GM19397 (cell line): ENCODE data around the gene RAP1GAP.
"Not testable (repeated sequence)": the region's sequence is repeated elsewhere in the genome, so short reads cannot be mapped to it uniquely, and the experiment has no call there.

Experiments
- ATAC-seq: cut with Tn5 transposase; IDR thresholded peaks from one replicate; pipeline ENCODE4 v1.9.1; 2021; ENCODE audit warnings: mild to moderate bottlenecking, moderate library complexity; ENCODE audit not compliant: unreplicated experiment

RAP1GAP gene

DNA sequence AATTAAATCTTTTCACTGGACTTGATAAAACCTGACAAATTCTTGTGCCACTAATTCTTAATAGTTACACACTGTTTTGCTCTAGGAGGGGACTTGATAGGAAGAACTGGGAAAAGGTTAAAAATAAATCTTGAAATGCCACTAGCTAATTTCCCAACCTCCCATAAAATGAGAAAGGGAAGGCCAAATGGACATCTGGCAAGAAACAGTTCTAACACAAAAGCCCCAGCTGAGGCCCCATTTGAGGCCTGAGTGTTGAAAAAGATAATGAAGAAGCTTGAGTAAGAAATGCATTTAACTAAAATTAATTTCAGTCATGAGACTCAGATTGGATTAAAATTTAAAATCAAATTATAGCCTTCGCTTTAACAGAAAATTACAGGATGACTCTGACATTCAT, 11.2 kb upstream of the RAP1GAP start:
- no peak for ATAC-seq

DNA sequence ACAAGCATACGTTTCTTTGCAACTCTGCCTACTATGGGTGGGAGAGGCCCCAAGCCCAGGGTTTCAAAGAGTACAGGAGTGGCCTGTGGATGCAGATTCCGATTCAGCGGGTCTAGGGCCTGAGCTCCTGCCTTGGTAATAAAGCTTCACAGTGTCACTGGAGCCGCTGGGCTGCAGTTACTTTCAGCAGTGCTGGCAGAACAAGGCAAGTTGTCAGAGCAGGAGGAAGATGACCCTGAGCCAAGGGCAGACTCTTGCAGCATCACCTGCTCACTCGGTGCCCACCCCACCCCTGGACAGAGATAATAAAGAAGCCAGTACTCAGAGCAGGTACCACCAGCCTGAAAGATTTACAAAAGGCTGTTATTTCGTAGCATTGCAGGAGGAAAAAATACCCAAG, 8.0 kb upstream of the RAP1GAP start:
- ATAC-seq, result no peak

DNA sequence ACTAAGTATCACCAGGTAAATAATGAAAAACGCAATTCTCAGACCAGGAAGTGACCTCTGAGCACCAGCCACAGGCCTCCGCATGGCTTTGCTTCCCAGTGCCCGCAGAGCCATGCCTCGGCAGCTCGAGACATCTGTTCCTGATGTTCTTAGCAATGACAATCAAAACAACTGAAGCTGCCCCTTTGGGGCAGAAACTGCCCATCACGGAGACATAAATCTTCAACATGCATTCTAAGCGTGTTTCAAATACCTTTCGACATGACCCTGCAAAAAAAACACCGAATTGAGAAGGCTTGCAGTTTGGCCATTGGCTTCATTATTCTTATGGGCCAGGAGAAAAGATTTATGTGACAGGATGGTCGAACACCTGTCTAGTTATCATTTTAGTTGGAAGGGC, 5.8 kb upstream of the RAP1GAP start:
- ATAC-seq, result no peak

DNA sequence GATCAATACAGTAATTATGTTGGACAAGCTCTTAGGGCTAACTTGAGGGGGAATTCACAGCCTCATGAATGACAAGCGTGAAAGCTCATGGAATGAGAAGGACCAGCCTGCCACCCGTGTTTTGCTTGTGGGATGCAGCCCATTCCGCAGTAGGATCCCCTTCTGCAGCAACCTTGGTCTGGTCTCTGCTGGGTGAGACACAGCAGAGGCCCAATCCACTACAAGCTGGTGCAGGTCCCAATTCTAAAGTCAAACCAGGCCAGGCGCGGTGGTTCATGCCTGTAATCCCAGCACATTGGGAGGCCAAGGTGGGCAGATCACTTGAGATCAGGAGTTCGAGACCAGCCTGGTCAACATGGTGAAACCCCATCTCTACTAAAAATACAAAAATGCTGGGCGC, 4.7 kb upstream of the RAP1GAP start:
- ATAC-seq, result not testable (repeated sequence)

DNA sequence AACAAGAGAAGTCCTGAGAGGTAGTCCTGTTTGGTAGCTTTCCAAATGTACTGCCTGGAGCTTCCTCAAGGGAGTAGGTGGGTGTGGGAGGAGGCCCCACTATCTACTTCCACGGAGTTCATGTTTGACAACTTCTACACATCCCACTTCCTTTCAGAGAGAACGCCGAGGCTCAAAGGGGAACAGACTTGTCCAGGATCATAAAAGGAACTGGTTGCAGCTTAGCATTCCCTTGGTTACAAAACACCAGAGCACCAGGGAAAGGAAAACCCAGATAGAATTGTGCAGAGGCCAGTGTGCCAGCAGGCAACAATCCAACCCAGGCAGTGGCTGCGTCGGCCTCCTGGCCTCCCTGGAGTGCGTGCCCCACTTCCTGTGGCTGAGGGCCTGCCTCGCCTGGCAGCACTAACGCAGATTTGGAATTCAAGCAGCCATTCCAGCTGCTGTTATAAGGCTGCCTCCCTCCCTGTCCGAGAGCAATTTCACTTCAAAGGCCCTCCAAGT, 4.2 kb upstream of the RAP1GAP start:
- no peak for ATAC-seq

DNA sequence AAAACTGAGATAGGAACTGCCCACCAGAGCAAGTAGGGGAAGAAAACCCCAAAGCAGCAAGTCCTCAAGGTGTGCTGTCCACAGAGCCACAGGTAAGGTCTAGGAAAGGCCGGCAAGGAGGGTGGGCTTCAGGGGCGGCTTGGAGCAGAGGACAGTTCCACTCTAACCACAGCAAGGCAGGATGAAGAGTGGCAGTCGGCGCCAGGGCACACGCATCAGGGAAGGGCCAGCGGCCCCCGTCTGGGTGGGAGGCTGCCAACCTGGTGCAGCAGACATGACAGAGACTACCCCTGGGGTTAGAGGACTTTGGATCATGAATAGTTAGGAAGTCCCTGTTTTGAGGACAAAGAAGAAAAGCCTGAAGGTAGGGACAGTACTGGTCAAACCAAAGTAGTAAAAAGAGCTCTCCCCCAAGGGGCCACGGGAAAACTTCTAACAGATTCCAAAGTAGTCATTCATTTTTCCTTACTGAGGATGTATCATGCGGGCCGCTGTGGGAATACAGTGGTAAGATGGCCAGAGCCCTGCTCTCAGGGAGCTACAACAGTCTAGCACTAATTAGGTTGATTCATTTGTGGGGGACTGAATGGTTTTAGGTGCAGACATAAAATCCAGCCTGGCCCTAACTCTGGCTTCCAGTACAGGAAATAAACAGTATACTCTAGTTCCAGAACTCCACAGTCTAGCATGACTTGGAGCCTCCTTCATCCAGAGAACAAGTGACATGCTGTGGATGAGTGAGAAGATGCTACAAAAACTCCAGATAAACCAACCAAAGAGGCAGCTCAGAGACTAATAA, 3.5 kb upstream of the RAP1GAP start:
- no peak for ATAC-seq

DNA sequence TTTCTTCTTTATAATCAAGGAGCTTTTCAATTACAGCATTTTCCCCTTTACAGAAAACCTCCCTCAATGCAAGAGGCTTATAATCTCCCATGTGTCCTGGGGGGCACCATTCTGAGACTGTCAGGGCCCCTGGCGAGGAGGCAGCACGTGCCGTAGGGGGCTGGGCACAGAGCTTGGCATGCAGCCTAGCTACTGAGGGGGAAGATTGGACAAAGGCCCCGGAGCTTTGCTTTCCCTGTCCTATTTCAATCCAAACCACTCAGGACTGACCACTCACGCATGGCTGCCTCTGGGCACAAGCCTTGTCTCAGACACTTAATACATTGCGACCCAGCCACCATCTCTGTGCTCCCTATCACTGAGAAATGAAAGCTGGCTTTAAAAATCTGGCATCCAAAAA, 2.8 kb upstream of the RAP1GAP start:
- no peak for ATAC-seq

DNA sequence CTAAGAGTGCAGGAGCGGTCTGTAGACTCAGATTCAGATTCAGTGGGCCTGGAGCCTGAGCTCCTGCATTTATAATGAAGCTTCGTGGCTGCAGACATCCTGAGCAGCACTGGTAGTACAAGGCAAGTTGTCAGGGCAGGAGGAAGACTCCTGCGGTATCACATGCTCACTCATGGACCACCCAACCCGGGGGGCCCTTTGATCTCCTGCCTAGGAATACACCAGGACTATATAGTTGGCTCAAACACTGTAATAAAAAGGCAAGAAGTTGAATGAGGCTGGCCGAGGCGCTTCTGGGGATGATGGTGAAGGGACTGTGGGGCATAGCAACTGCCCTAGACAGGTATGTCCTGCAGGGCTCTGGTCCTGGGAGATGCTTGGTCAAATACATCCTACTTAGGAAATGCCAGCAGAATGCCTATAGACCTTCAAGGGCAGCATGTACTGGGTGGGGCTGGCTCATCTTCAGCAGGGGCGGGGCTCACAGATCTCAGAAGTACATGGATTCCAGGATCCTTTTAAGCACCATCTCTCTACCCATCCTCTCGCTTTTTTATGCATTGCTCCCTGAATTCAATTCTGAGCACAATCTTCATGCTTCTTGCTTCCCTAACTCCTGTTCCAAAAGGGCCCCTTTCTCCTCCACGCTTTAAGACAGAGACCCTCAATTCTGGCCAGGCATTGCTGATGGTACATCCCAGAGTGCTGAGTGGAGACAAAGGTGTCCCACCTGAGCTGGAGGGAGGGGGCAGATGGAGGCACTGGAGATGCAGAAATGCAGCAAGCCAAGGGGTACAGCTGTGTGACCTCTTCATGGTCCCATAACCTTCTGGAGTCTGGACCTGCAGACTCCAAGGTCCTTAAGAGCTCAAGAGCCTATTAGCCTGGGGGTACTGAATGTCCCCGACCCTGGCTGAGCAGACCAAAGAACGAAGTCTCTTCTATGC, 2.1 kb upstream of the RAP1GAP start:
- ATAC-seq, result no peak

DNA sequence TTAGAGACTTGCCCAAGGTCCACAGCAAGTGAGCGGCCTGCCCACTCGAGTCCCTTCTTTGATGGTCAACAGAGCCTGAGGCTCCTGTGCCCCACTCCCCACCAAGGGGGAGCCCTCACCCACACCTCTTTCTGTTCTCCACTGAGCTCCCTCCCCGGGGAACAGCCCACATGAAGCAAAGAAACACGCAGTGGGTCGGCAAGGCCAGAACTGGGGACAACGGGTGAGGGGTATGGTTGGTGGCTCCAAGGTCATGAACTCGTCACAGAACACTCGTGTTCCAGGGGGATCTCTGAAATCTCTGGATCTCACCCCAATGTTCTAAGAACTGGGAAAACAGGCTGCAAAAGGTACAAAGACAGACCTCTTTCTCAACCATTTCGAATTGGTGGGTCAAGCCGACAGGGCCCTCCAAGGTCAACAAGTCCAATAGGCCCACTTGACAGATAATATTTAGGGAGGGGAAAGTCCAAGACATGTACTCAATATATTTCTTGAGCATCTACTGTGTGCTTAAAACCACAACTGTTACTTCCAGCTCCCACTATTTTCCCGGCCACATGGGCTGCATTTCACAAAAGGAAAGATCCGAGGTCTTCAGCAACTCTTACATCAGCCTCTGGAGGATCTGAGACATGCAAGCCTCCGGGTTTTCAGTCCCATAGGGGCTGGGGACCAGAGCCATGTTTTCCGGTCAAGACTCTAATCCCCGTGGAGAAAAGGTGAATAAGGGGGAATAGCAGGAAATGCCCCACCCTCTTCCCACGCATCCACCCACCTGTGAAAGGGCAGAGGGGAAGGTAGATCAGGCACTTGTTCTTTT, 1.1 kb upstream of the RAP1GAP start:
- no peak for ATAC-seq

DNA sequence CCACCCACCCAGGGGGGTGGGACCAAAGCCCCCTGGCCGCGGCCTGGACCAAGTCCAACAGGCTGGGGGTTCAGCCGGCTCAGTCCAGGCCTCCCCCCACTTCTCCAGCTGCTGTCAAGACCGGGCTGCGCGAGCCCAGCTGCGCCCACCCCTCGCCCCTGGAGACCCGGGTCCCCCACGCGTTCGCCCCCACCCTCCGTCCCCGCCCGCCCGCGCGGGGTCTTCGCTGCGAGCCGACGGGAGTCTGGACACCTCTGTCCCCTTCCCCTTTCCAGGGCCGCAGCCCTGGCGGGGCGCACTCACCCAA, 253 bp downstream of the RAP1GAP start:
- no peak for ATAC-seq

DNA sequence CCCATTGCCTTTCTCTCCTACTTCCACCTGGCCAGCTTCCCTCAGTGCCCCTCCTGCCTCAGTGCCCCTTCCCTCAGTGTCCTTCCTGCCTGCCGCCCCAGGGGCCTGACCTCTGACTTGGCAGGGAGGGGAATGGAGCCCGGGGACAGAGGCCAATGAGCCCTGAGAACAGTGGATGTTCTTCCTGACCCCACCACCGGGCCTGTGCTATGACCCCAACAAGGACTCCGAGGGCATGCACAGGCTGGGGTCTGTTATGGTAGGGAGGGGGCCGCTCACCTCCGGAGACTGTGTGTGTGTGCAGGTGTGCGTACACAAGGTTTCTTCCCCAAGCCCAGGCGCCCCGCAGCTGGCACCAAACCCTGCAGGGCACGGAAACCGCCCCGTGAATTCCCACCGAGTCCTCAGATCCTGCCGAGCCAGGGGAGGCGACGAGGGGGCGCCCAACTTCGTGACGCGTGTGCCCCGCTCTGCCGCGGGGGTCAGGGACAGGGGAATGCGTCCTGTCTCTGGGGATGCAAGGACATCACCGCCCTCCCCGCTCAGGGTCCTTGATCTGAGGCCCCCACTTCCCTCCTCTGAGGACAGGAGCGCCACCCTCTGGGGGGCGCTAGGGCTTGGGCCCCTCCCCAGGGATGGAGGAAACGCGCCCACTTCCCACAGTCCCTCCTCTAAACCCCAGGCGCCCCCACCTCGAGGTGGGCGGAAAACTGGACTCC, 766 bp downstream of the RAP1GAP start:
- ATAC-seq, result no peak

DNA sequence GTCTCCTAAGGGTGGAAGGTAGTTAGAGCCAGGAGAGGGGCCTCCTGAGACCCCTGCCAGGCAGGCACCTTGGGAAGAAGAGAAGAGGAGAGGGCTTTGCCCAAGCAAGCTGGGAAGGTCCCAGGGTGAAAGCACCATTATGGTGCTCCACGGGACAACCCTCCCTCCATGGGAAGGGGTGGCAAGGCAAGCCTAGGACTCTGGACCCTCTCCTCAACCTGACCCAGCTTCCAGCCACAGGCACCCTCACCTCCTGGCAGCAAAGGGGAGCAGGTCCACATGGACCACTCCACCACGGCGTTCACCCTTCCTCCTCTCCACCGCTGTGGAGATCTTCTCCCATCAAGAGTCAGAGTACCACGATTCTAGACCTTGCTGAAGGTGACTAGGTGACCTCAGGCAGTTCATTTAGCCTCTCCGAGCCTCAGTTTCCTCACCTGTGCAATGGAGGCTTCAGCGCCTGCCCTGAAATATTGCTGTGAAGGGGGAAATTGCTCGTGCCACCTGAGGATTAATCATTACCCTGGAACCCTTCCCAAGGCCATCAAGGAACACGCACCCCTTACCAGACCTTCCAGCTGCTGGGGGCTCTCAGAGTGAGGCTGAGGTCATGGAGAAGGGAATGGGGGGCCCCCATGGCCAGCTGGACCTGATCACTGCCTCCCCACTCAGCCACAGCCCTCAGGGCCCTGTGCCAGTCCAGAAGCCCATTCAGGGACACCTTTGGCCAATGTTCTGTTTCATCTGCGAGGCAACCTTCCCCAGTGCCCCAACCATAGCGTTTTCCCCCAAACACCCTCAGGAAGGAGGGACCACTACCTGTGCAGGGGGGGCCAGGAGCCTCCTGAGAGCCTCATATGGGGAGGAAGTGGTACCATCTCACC, 1.6 kb downstream of the RAP1GAP start:
- ATAC-seq, result no peak

DNA sequence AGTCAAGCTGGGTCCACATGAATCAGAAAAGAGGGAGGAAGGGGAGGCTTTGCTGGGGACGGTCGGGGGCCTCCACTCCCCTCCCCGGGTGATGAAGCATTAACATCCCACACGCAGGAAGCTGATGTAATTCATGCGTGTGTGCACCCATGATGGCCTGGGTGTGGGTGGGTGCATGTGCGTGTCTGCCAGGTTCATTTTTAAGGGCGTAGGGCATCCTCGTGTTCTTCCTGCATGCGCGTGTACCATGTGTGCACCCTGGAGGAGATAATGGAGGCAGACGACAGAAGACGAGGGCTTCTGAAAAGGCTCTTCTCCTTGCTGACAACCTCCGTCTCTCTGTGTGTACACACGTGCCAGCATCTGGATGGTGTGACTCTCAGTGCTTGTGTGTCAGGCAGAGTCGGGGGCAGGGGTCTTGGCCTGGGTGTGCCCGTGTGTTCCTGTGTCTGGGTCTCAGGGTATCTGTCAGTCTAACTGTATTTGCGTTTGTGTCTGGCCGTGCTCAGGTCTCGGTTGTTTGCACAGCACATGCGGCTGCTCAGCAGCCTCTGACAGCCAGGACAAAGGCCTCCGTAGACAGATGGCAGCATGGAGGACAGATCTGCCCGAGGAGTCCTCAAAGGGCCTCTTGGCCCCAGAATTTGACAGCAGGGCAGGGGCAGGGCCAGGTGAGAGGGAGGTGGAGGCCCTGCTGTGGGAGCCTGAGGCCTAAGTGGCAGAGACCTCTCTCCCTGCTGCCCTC, 2.4 kb downstream of the RAP1GAP start:
- ATAC-seq, result no peak

DNA sequence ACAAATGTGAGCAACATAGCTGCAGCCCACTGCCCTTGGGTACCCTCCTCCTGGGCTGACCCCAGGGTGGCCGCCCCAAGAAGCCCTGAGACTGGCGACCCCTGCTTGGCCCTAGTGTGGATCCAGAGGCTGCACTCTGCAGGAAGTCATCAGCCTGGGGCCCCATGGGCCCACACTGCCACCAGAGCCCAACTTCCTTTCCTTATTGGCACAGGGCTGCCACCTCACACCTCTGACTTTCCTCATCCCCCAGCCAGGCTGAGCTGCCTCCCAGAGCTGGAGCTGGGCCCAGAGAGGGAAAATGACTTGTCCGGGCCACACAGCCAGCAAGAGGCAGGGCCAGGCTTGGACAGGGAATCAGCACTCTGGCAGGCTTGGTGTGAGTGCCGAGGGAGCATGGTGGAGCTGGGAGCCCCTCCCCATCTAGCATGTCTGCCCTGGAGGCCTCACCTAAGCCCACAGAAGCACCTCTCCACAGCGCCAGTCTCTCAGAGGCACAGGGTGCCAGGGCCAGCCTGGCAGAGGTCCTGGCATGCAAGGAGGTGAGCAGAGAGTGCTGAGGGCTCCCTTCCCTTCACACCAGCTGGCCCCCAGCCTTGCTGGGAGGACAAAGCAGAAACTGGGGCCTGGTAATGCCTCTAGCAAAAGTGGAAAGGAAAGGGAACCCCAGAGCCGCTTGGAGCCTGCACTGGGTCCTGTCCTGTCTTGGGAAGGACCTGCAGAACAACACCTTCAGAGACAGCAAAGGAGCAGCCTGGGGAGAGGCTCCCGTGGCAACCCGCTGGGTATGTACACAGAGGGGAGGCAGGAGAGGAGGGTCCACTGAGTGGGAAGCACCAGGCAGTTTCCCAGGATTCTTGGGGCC, 3.2 kb downstream of the RAP1GAP start:
- ATAC-seq, result no peak

DNA sequence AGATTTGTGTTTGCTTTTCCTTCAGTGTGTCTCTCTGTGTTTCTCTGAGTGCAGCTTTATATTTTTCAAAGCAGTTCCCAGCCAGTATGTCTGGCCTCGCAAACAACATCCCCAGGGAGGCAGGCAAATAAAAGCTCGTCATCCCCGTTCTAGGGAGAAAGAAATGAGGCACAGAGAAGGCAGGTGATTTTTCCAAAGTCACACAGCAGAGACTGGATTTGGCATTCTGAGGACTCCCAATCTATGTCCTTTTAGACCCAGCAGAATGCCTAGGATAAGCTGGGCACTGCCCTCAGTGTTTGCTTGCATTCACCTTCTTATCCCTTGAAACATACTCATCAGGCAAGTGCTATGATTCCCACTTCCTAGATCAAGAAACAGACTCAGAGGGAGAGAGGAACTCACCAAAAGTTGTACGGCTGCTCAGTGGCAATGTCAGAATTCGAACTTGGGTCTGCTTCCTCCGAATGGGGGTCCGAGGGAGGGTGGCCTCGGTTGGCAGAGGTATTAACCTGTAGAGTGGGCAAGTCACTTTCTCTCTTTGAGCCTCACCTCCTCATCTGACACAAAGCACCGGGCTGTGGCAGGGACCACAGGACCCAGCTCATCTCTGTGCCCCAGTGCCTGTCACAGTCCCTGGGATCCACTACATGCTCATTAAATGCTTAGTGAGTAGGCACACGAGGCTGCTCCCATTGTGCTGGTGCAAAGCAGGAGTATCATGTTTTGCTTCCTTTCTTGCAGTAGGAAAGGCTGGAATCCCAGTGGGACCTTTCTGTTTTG, 4.2 kb downstream of the RAP1GAP start:
- no peak for ATAC-seq

DNA sequence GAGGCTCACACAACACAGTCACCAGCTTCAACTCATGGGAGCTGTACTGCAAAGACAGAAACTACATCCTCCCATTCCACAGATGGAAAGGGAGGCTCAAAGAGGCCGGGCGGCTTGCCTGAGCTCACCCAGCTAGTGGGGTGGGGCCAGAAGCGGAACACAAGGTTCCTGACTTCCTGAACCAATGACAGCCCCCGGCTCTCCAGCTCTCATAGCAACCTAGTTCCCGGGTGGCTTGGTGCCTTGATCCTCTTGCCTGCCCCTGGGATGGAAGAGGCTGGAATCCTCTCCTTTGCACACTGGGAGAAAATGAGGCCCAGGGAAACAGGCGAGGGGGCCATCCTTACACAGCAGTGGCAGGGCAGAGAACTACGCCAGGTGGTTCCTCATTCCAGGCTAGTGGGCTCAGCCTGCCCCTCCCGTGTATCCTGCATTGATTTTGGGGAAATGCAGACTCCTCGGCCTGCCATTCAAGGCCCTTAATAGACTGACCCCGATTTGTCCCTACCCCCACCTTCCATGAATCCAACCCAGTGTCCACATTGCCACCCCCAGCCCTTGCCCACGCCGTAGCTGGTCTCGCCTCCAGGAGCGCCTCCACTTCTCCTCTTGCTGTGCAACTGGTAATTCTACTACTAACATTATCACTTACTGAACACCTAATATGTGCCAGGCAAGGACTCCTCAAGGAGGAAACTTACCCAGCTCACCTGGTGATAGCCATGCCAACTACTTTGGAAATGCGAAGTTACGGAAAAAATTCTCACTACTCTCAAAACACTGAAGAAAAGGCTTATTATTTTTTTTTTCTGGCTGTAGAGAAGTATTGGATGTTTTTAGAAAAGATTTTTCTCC, 5.0 kb downstream of the RAP1GAP start:
- no peak for ATAC-seq
